ENCODE measurements around the gene CD2. TPM values are rescaled to one million over a fixed set of nuclear protein-coding genes. Genes with fewer than 3 reads are reported as not detected.

CD2 gene
- total RNA-seq, 1 donor from 2014 or later: 11.4 TPM

DNA sequence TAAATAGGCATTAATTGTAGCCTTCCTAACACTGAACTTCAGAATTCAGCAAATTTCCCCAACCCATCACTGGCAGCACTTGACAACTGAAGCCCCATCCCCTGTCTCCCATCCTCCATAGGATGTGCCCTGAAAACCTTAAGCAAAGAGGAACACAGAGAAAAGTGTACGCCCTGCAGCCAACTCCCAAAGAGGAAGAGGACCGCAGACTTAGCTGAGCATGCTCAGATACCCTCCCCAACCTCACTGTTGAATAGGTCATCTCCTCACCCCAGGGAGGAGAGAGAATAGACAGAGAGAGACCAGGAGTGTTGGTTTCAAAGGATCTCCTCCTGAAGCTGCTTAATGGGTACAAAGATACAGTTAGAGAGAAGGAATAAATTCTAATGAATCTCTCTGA lies 50.5 kb downstream of the CD2 start:
- H3K27me3 ChIP-seq: peaks cover 4% of the 10 kb centered on the region
- DNase-seq (no peak), ATAC-seq (peak; percentile 22)
- no peaks in the 10 kb centered on the region for H3K4me1 ChIP-seq
- TF ChIP-seq, protein P1, sequence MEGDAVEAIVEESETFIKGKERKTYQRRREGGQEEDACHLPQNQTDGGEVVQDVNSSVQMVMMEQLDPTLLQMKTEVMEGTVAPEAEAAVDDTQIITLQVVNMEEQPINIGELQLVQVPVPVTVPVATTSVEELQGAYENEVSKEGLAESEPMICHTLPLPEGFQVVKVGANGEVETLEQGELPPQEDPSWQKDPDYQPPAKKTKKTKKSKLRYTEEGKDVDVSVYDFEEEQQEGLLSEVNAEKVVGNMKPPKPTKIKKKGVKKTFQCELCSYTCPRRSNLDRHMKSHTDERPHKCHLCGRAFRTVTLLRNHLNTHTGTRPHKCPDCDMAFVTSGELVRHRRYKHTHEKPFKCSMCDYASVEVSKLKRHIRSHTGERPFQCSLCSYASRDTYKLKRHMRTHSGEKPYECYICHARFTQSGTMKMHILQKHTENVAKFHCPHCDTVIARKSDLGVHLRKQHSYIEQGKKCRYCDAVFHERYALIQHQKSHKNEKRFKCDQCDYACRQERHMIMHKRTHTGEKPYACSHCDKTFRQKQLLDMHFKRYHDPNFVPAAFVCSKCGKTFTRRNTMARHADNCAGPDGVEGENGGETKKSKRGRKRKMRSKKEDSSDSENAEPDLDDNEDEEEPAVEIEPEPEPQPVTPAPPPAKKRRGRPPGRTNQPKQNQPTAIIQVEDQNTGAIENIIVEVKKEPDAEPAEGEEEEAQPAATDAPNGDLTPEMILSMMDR (IDR thresholded peaks at IDR 0.05): no peak
- H3K9me3 ChIP-seq: no peaks in the 10 kb centered on the region
- intact Hi-C loops (cut with DNase I): no loop called here
- no peak overlapping the region for H3K4me3 ChIP-seq
- no peak overlapping the region for H3K27ac ChIP-seq
- no peaks in the 10 kb centered on the region for H3K36me3 ChIP-seq

DNA sequence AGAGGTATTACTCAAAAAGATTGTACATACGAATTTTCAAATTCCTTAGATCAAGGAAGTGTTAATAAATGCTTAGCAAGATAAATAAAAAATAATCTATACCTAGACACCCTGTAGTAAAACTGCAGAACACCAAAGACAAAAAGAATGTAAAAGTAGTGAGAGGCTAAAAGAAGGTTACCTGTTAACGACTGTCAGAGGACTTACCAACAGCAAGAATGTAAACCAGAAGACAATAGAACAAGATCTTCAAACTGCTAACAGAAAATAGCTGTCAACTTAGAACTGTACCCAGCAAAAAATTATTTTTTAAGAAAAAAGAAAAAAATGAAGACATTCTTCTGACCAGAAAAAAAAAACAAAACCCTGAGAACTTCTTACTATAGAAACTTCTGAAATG lies 51.2 kb downstream of the CD2 start:
- Histone ChIP-seq H3K36me3 (no peaks in the 10 kb centered on the region), H3K9me3 (no peaks in the 10 kb centered on the region), H3K4me1 (no peaks in the 10 kb centered on the region), H3K27ac (no peak overlapping the region), H3K4me3 (no peak overlapping the region), H3K27me3 (peaks cover under 1% of the 10 kb centered on the region)
- TF ChIP-seq, protein P1 (IDR thresholded peaks at IDR 0.05): no peak
- DNase-seq: no peak
- intact Hi-C loops (cut with DNase I): no loop called here
- no peak for ATAC-seq

DNA sequence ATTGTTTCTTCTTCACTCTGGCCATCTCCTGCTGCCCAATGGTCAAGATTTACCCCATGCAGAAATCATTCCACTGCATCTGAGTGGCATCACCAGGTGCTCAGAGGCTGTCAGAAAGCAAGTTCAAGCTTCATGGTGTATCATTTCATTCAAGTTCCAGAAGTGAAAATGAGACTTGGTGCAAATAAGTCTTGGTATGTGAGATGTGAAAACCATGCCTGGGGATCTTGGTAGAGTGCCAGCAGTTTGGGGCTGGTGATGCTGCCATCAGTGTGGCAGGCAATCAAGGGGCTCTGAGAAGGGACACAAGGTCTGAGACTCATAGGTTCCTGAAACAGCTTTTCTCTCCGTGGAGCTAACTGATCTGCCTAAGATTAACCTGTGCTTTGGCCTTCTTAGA lies 52.0 kb downstream of the CD2 start:
- intact Hi-C loops (cut with DNase I): no loop called here

DNA sequence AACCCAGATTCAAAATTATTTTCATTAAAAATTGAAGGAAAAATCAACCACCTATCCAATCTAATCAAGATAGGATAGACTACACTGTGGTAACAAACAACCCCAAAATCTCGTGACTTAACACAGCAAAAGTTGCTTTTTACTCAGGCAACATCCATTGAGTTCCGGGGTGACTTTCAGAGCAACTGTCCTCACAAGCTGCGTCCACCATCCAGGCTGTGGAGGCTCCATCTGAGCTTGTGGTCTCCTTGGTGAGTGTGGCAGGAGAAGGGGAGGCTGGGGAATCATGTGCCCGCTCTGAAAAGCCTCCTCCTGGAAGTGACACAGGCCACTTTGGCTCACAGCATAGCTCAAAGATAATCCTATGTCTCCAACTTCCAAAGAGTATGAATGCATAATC lies 52.4 kb downstream of the CD2 start:
- Histone ChIP-seq H3K9me3 (no peaks in the 10 kb centered on the region), H3K27ac (no peak overlapping the region), H3K36me3 (no peaks in the 10 kb centered on the region), H3K4me3 (no peak overlapping the region), H3K27me3 (no peaks in the 10 kb centered on the region), H3K4me1 (no peaks in the 10 kb centered on the region)
- TF ChIP-seq, protein P1 (IDR thresholded peaks at IDR 0.05): no peak
- intact Hi-C loops (cut with DNase I): no loop called here
- ATAC-seq: no peak
- no peak for DNase-seq

More for the DNA sequence above, 52.0 kb downstream of the CD2 start:
- H3K9me3 ChIP-seq: no peaks in the 10 kb centered on the region
- DNase-seq (no peak), ATAC-seq (no peak)
- H3K27ac ChIP-seq: no peak overlapping the region
- H3K36me3 ChIP-seq: no peaks in the 10 kb centered on the region
- H3K27me3 ChIP-seq: no peaks in the 10 kb centered on the region
- H3K4me3 ChIP-seq: no peak overlapping the region
- no peaks in the 10 kb centered on the region for H3K4me1 ChIP-seq
- TF ChIP-seq, protein P1 (IDR thresholded peaks at IDR 0.05): no peak

DNA sequence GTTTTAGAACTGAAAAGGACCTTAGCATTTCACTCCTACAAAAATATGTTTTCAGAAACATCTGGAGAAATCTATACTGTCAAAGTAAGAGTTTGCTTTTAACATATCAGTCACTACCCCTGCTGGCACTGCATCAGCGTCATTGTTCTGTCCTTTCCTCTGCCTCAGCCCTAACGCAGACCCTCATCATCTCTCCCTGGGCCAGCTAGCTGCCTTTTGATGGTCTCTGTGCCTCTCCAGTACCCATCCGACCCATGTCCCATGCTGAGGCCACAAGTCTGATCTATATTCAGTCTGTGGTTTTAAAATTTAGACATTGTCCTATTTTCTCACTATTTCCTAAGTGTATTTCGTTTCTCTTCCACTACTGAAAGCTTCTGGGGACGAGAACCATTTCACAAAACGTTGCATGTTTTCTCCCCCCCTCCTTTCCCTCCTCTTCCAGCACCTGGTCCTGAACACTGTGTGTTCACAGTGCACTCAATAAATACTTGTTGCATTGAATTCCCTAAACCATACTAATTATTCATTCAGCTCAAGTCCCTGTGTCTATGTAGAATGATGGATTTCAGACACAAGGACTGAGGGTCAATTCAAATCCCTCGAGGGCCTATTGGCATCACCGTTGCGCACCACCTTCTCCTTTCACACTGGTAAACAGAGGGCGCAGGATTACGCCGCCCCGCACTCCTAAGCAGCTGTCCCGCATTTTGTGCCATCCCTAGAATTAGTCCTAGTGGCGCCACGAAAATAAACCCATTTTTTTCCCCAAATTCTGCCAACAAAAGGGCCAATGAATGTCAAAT lies 53.4 kb downstream of the CD2 start:
- ATAC-seq (no peak), DNase-seq (no peak)
- H3K4me3 ChIP-seq: no peak overlapping the region
- H3K36me3 ChIP-seq: no peaks in the 10 kb centered on the region
- no peaks in the 10 kb centered on the region for H3K4me1 ChIP-seq
- TF ChIP-seq, protein P1 (IDR thresholded peaks at IDR 0.05): no peak
- no peaks in the 10 kb centered on the region for H3K27me3 ChIP-seq
- peaks cover under 1% of the 10 kb centered on the region for H3K9me3 ChIP-seq
- intact Hi-C loops (cut with DNase I): no loop called here
- peak overlapping the region; percentile 24 for H3K27ac ChIP-seq
